Aorta (tissue), 5 donors: ENCODE results near the gene MTSS2. TPM values are rescaled to one million over a fixed set of nuclear protein-coding genes. Genes with fewer than 3 reads are reported as not detected.

Source experiments
- ATAC-seq: fragments of 200-7000 bp; cut with Tn5 transposase; one replicate; pipeline ENCODE4 v1.9.1; 2022; ENCODE audit warnings: moderate library complexity; ENCODE audit not compliant: low FRiP score
- DNase-seq, 2 donors: peaks; one replicate each; pipeline ENCODE4 v3.0.0-alpha.2; 2020
- H3K27ac ChIP-seq, 2 donors: one replicate each; pipeline ENCODE4 v1.5.1; 2013; ENCODE audit warnings: low read length in 2 of 2, mild to moderate bottlenecking in 2 of 2, moderate library complexity in 2 of 2, control low read depth in 1 of 2, inconsistent platforms in 1 of 2, low read depth in 1 of 2
- H3K27me3 ChIP-seq, 2 donors: one replicate each; pipeline ENCODE4 v1.6.1; 2013; ENCODE audit warnings: control low read depth in 1 of 2, low read length in 1 of 2, mild to moderate bottlenecking in 1 of 2, moderate library complexity in 1 of 2; ENCODE audit not compliant: insufficient read depth in 2 of 2, control insufficient read depth in 1 of 2
- H3K36me3 ChIP-seq, 2 donors: one replicate each; pipeline ENCODE4 v1.6.1; 2013; ENCODE audit warnings: control low read depth in 1 of 2, low read length in 1 of 2, mild to moderate bottlenecking in 1 of 2; ENCODE audit not compliant: insufficient read depth in 2 of 2, control insufficient read depth in 1 of 2
- H3K4me1 ChIP-seq, 2 donors: one replicate each; pipeline ENCODE4 v1.6.1; 2013; ENCODE audit warnings: low read length in 2 of 2, control low read depth in 1 of 2, mild to moderate bottlenecking in 1 of 2, moderate library complexity in 1 of 2; ENCODE audit not compliant: insufficient read depth in 2 of 2, control insufficient read depth in 1 of 2
- H3K4me3 ChIP-seq, 2 donors: one replicate each; pipeline ENCODE4 v1.5.1; 2013; ENCODE audit warnings: low read length in 2 of 2, control low read depth in 1 of 2, mild to moderate bottlenecking in 1 of 2
- H3K9me3 ChIP-seq: one replicate; pipeline ENCODE4 v1.6.1; 2013; ENCODE audit warnings: mild to moderate bottlenecking, low read length; ENCODE audit not compliant: control insufficient read depth
- WGBS, 2 donors: extraction: QIAGEN DNeasy Blood & Tissue Kit; methylation state at CpG; one replicate each; pipeline ENCODE4 v1.1.7; 2013; 5-methylcytosine and 5-hydroxymethylcytosine counted together
- intact Hi-C, 2 donors: fragments of 100-400 bp; cut with DNase I; formaldehyde crosslinking; loops; one replicate each; pipeline versions ENCODE4 v1.14.2 to v1.15.0; 2022
- polyA plus RNA-seq, 2 donors: library from polyadenylated mRNA; stranded (reverse); fragments of 200-250 nt; gene quantifications; one replicate each; pipeline ENCODE4 v1.2.3, GENCODE V29; 2013
- total RNA-seq, 2 donors: library from RNA; stranded (reverse); fragmentation: NEBNext Ultra II Directional; extraction: Animal tissue kit (Norgen Biotek cat#: 25700); gene quantifications; one replicate each; pipeline ENCODE4 v1.2.1, GENCODE V29; 2021
- donor health status: healthy with polysubstance abuse.
- donor health status: Bipolar disorder and iron deficiency.
- donor health status: DM: no; HTN: no; CAD: no.
- donor health status: DM: no; HTN: no; CAD: no.
- donor health status: DM: yes; HTN: yes; CAD: no.

MTSS2 gene
- total and polyA plus RNA-seq, 4 donors = 22.0 to 87.4 (median 49.6) TPM

DNA sequence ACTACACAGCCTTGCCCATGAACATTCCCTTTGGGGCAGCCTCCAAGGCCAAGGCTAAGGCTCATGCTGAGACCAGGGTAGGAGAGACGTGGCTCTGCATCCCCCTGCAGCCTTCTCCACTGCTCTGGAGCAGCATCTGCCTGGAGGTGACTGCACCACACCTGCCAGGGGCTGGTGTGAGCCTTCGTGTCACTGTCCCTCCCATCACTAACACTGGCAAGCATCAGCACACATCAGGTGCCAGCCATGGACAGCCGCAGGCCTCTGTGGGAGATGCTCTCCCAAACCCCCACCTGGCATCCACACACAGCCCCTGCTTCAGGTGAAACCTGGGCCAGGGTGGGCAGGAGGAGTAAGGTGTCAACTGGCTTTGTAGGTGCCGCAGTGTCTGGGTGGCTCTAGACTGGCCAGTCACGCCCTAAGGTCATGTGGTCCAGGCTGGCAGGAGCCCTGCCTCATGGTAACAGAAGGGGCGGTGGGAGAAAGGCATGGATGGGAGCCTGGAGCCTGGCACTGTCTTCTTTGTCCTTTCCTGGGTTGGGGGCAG lies 18.1 kb upstream of the MTSS2 start:
- no peak overlapping the region for H3K4me3 ChIP-seq
- H3K27ac ChIP-seq = peak overlapping the region; percentile 58 to 95
- no peaks in the 10 kb centered on the region for H3K27me3 ChIP-seq
- ATAC-seq = no peak
- H3K9me3 ChIP-seq = no peaks in the 10 kb centered on the region
- WGBS, 2 donors = 63% methylated on average over 6 of the region's 6 CpGs
- no peaks in the 10 kb centered on the region for H3K36me3 ChIP-seq
- DNase-seq = no peak
- H3K4me1 ChIP-seq = peaks cover 0 to 4% of the 10 kb centered on the region in 2 donors
- intact Hi-C loops = loop anchor here in 1 of 2 donors (5.0 kb wide), 1 partner anchor 43 kb away; no protein-coding TSS in a partner anchor

DNA sequence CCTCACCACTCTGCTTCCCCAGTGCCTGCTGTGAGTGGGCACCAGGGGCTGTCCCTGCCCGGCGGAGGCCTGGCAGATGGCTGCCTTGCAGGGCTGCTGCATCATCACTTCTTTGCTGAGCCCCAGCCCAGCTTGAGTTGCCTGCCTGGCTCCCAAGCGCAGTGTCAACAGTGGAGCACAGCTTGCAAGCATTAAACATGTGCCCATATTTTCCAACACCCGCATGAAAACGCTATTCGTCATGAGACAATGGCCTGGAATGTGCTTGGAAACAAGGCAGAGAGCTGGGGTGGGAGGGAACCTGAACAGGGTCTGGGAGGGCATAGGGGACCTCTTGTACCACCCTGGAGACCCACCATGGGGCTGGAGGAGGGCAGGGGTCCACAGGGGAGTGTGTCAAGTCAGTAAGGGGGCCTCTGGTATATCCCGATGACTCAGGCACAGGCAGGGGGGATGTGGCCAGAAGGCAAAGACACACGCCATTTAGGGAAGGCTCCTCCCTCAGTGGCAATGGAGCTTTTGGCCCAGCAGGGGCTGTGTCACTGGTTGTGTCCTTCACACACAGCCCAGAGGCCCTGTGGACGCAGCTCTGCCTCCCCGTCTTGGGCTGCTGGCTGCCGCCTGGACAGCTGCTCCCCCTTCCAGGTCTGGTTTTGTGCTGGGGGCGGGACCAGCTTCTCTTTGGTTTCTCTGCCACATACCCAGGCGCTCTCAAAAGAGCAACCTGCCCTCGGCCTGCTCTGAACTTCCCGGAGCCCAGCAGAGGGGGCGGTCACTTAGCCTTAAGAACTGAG lies 17.4 kb upstream of the MTSS2 start:
- DNase-seq = peak; percentile 89 to 92

GRCh38 chr16:70702624-70703023 lies 16.8 kb upstream of the MTSS2 start:
- intact Hi-C loops = loop anchor here in 1 of 2 donors (5.0 kb wide), 1 partner anchor 45 kb away; no protein-coding TSS in a partner anchor
- Histone ChIP-seq H3K27ac (peak overlapping the region; percentile 95 to 96), H3K4me3 (no peak overlapping the region), H3K27me3 (no peaks in the 10 kb centered on the region), H3K4me1 (peaks cover 0 to 4% of the 10 kb centered on the region in 2 donors), H3K36me3 (no peaks in the 10 kb centered on the region), H3K9me3 (no peaks in the 10 kb centered on the region)
- 65 to 71% methylated on average over 8 of the region's 8 CpGs for WGBS, 2 donors
- ATAC-seq = no peak
- no peak for DNase-seq

More for the DNA sequence above, 17.4 kb upstream of the MTSS2 start:
- H3K4me3 ChIP-seq = no peak overlapping the region
- peak overlapping the region; percentile 95 to 96 for H3K27ac ChIP-seq
- peaks cover 0 to 4% of the 10 kb centered on the region in 2 donors for H3K4me1 ChIP-seq
- no peaks in the 10 kb centered on the region for H3K27me3 ChIP-seq
- no peaks in the 10 kb centered on the region for H3K9me3 ChIP-seq
- peak; percentile 68 for ATAC-seq
- H3K36me3 ChIP-seq = no peaks in the 10 kb centered on the region
- intact Hi-C loops = loop anchor here in 1 of 2 donors (5.0 kb wide), 1 partner anchor 44 kb away; no protein-coding TSS in a partner anchor
- WGBS, 2 donors = 6 to 7% methylated on average over 15 to 16 of the region's 16 CpGs

DNA sequence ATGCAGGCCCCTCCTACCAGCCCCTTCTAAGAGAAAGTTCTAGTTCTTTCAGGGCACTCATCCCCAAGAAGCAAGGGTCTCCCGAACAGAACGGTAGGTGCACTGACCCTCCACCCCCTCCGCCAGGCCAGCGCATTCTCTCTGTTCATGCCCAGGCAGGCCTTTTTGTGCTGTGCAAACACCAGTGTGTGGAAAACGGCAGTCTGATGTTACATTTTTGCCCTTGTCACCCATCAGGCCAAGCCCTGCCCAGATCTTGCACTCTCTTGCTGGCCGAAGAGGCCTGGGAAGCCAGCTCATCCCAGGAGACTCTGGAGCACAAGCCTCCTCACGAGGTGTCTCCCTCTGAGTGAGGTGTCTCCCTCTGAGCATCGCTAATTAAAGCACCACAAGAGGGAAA lies 16.1 kb upstream of the MTSS2 start:
- no peaks in the 10 kb centered on the region for H3K27me3 ChIP-seq
- peaks cover 0 to 4% of the 10 kb centered on the region in 2 donors for H3K4me1 ChIP-seq
- H3K36me3 ChIP-seq = no peaks in the 10 kb centered on the region
- intact Hi-C loops = loop anchor here in 1 of 2 donors (5.0 kb wide), 1 partner anchor 45 kb away; no protein-coding TSS in a partner anchor
- WGBS, 2 donors = 76 to 82% methylated on average over 8 of the region's 8 CpGs
- H3K9me3 ChIP-seq = no peaks in the 10 kb centered on the region
- no peak overlapping the region for H3K4me3 ChIP-seq
- ATAC-seq (no peak), DNase-seq (no peak)
- H3K27ac ChIP-seq = peak overlapping the region; percentile 95 to 96

- Histone ChIP-seq H3K27ac (peak overlapping the region; percentile 95 to 96), H3K4me3 (no peak overlapping the region), H3K36me3 (no peaks in the 10 kb centered on the region), H3K27me3 (no peaks in the 10 kb centered on the region), H3K4me1 (peaks cover 0 to 4% of the 10 kb centered on the region in 2 donors), H3K9me3 (no peaks in the 10 kb centered on the region)
- intact Hi-C loops = loop anchor here in 1 of 2 donors (5.0 kb wide), 1 partner anchor 46 kb away; no protein-coding TSS in a partner anchor
- DNase-seq (no peak), ATAC-seq (no peak)
- WGBS, 2 donors = 58 to 60% methylated on average over 9 of the region's 9 CpGs
These were observed 15.7 kb upstream of the MTSS2 start for GRCh38 chr16:70701596-70701995.

DNA sequence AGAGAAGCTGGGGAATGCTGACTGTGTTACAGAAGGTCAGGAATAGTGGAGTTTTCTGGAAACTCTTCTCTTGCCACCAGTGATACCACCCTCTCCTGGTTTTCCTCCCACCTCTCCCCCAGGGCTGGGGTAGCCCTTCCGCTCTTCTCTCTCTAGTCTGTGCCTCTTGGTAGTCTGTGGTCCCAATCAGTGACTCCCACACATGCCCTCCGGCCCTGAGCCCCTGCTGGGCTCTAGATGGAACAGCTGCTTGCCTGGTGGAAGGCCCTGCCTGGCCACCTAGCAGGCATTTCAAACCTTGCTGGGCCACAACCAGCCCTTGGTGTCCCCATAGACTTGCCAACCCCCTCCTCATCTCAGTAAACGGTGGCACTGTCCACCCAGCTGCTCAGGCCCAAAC lies 15.2 kb upstream of the MTSS2 start:
- H3K27me3 ChIP-seq = no peaks in the 10 kb centered on the region
- no peaks in the 10 kb centered on the region for H3K36me3 ChIP-seq
- H3K27ac ChIP-seq = peak overlapping the region; percentile 95 to 96
- intact Hi-C loops = loop anchor here in 1 of 2 donors (5.0 kb wide), 1 partner anchor 46 kb away; no protein-coding TSS in a partner anchor
- H3K9me3 ChIP-seq = no peaks in the 10 kb centered on the region
- peaks cover 0 to 4% of the 10 kb centered on the region in 2 donors for H3K4me1 ChIP-seq
- H3K4me3 ChIP-seq = no peak overlapping the region
- no peak for ATAC-seq
- DNase-seq = no peak
- 57 to 68% methylated on average over 3 of the region's 3 CpGs for WGBS, 2 donors

- Histone ChIP-seq H3K27ac (peak overlapping the region; percentile 95 to 96), H3K36me3 (no peaks in the 10 kb centered on the region), H3K9me3 (no peaks in the 10 kb centered on the region), H3K27me3 (no peaks in the 10 kb centered on the region), H3K4me1 (peaks cover 0 to 4% of the 10 kb centered on the region in 2 donors), H3K4me3 (no peak overlapping the region)
- WGBS, 2 donors = 38 to 42% methylated on average over 30 of the region's 30 CpGs
- intact Hi-C loops = loop anchor here in 1 of 2 donors (5.0 kb wide), 1 partner anchor 47 kb away; no protein-coding TSS in a partner anchor
- peak; percentile 72 for ATAC-seq
- peak; percentile 84 to 93 for DNase-seq
These were observed 14.5 kb upstream of the MTSS2 start for GRCh38 chr16:70700101-70701020.

- peaks cover 0 to 4% of the 10 kb centered on the region in 2 donors for H3K4me1 ChIP-seq
- no peaks in the 10 kb centered on the region for H3K36me3 ChIP-seq
- intact Hi-C loops = loop anchor here in 1 of 2 donors (5.0 kb wide), 1 partner anchor 48 kb away; no protein-coding TSS in a partner anchor
- WGBS, 2 donors = 92 to 93% methylated on average over 17 of the region's 17 CpGs
- ATAC-seq (no peak), DNase-seq (no peak)
- H3K9me3 ChIP-seq = no peaks in the 10 kb centered on the region
- no peaks in the 10 kb centered on the region for H3K27me3 ChIP-seq
- H3K4me3 ChIP-seq = no peak overlapping the region
- peak overlapping the region; percentile 18 to 95 for H3K27ac ChIP-seq
These were observed 13.8 kb upstream of the MTSS2 start for GRCh38 chr16:70699696-70700095.
